ENCODE results near the gene CDC40. TPM values are rescaled to one million over a fixed set of nuclear protein-coding genes. Genes with fewer than 3 reads are reported as not detected.

The CDC40 gene
- total RNA-seq, 4 donors from 2014 or later = 19.2 to 24.6 (median 22.2) TPM

GRCh38 chr6:110207652-110208051, 27.4 kb downstream of the CDC40 start:
- TF ChIP-seq CTCF (IDR thresholded peaks at IDR 0.05; ENCODE audit: low read depth) = no peak

GRCh38 chr6:110211753-110212152, 31.5 kb downstream of the CDC40 start:
- no peak for TF ChIP-seq CTCF (IDR thresholded peaks at IDR 0.05; ENCODE audit: low read depth)

- no peak for TF ChIP-seq CTCF (IDR thresholded peaks at IDR 0.05; ENCODE audit: low read depth)
These were observed 34.1 kb downstream of the CDC40 start for GRCh38 chr6:110214338-110214737.

GRCh38 chr6:110216140-110216539, 35.9 kb downstream of the CDC40 start:
- no peak for TF ChIP-seq CTCF (IDR thresholded peaks at IDR 0.05; ENCODE audit: low read depth)

GRCh38 chr6:110217266-110217665, 37.0 kb downstream of the CDC40 start:
- TF ChIP-seq CTCF (IDR thresholded peaks at IDR 0.05; ENCODE audit: low read depth) = no peak

DNA sequence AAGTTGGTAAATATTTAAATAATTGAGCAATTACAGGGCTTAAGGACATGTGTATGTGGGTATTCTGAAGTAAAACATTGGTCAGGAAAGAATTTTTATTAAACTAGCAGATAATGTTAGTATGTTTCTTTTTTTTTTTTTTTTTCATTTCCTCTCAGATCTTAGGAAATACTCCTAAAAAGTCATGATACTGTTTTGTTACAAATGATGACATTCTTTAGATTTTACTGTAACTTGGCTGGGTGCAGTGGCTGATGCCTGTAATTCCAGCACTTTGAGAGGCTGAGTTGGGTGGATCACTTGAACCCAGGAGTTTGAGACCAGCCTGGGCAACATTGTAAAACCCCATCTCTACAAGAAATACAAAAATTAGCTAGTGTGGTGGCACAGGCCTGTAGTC, 41.5 kb downstream of the CDC40 start:
- TF ChIP-seq CTCF (IDR thresholded peaks at IDR 0.05; ENCODE audit: low read depth) = no peak

DNA sequence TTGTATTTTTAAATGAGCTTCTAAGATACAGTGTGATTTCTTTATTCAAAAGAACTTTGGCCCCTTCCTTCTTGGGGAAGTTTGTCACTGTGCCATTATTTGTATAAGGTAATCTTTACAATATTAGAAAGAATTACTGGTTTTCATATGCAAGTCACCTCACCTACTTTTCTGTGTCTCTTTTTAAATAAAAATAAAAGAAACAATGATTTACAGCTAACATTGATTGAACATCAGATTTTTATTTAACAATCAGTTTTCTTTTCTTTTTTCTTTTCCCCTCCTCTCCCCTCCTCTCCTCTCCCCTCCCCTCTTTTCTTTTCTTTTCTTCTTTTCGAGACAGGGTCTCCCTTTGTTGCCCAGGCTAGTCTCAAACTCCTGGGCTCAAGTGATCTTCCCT, 46.0 kb downstream of the CDC40 start:
- no peak for TF ChIP-seq CTCF (IDR thresholded peaks at IDR 0.05; ENCODE audit: low read depth)

Data from subcutaneous adipose tissue (tissue), 4 donors.